Heart left ventricle (tissue), 16 donors: ENCODE data around the gene ZNF503. TPM values are rescaled to one million over a fixed set of nuclear protein-coding genes. Genes with fewer than 3 reads are reported as not detected.

Experiments used
- ATAC-seq, 4 donors: fragments of 200-7000 bp; cut with Tn5 transposase; one replicate each; pipeline ENCODE4 v1.9.1; 2020 to 2022; ENCODE audit warnings: moderate library complexity in 4 of 4, mild to moderate bottlenecking in 3 of 4, moderate number of reproducible peaks in 1 of 4
- DNase-seq, 5 donors: peaks; one replicate each; pipeline ENCODE4 v3.0.0-alpha.2; 2020
- H3K27ac ChIP-seq, 12 donors: fragments of 200-600 bp; sonication (generic) in 4 of 12; one replicate each; pipeline versions ENCODE4 v1.5.0 to v1.8.0; 2016 to 2022; ENCODE audit warnings: mild to moderate bottlenecking in 2 of 12
- H3K27me3 ChIP-seq, 9 donors: fragments of 200-600 bp; sonication (generic) in 2 of 9; one replicate each; pipeline versions ENCODE4 v1.5.1 to v1.8.0; 2016 to 2022; ENCODE audit warnings: mild to moderate bottlenecking in 3 of 9
- H3K36me3 ChIP-seq, 9 donors: fragments of 200-600 bp; sonication (generic) in 2 of 9; one replicate each; pipeline versions ENCODE4 v1.5.0 to v1.8.0; 2018 to 2022; ENCODE audit warnings: mild to moderate bottlenecking in 2 of 9
- H3K4me1 ChIP-seq, 12 donors: fragments of 200-600 bp; sonication (generic) in 4 of 12; one replicate each; pipeline versions ENCODE4 v1.5.0 to v1.8.0; 2016 to 2022; ENCODE audit warnings: mild to moderate bottlenecking in 3 of 12
- H3K4me3 ChIP-seq, 12 donors: fragments of 200-600 bp; sonication (generic) in 4 of 12; one replicate each; pipeline versions ENCODE4 v1.5.0 to v1.8.0; 2017 to 2022; ENCODE audit warnings: mild to moderate bottlenecking in 9 of 12, moderate library complexity in 4 of 12
- H3K9me3 ChIP-seq, 12 donors: fragments of 200-600 bp; sonication (generic) in 4 of 12; one replicate each; pipeline versions ENCODE4 v1.5.0 to v1.8.0; 2016 to 2022; ENCODE audit warnings: mild to moderate bottlenecking in 1 of 12
- POLR2A ChIP-seq, 2 donors: fragments of 450-650 bp; IDR thresholded peaks; one replicate each; pipeline ENCODE4 v1.6.1; 2017; ENCODE audit warnings: antibody characterized with exemption in 2 of 2, mild to moderate bottlenecking in 2 of 2, moderate library complexity in 2 of 2
- WGBS, 4 donors: extraction: QIAGEN DNeasy Blood & Tissue Kit in 2 of 4; methylation state at CpG; one replicate each; pipeline versions ENCODE4 v1.1.5 to v1.1.7; 2013 to 2018; 5-methylcytosine and 5-hydroxymethylcytosine counted together
- intact Hi-C, 10 donors: fragments of 100-400 bp; cut with DNase I; formaldehyde crosslinking; loops; one replicate each; pipeline versions ENCODE4 v1.11.1 to v1.14.2; 2022
- polyA plus RNA-seq, 2 donors: library from polyadenylated mRNA; stranded (reverse); fragments of 200-250 nt; gene quantifications; one replicate each; pipeline ENCODE4 v1.2.3, GENCODE V29; 2013
- total RNA-seq, 9 donors: library from RNA; depleted of rRNA in 2 of 9; stranded (reverse); fragments of >200 nt in 2 of 9; fragmentation: NEBNext Ultra II Directional in 3 of 9; extraction: Animal tissue kit (Norgen Biotek cat#: 25700) in 3 of 9; gene quantifications; one replicate each; pipeline versions ENCODE4 v1.1.0 to v1.2.4, GENCODE V29; 2016 to 2023
- TF ChIP-seq, protein P1 (sequence below), 12 donors: fragments of 200-600 bp; sonication (generic) in 4 of 12; IDR thresholded peaks; one replicate each; pipeline versions ENCODE4 v1.5.0 to v1.8.0; 2018 to 2022; ENCODE audit warnings: antibody characterized with exemption in 12 of 12, mild to moderate bottlenecking in 5 of 12
- donor health status: ischemic (EF 13 %, LVEDD 7.1; RV severe dilation, severe dysfunction).
- donor health status: healthy with polysubstance abuse.
- donor health status: DM: no; HTN: yes; CAD: no.
- donor health status: DM: no; HTN: no; CAD: no.
- donor health status: ischemic (EF 25% LVEDD 6.9; RV normal size, moderate dysfunction).
- donor health status: ischemic (EF 25% LVEDD 5.7; RV mildly dilated, moderate dysfunction).
- donor health status: healthy.
- donor health status: DM: yes; HTN: yes; CAD: no.
- donor health status: ischemic (EF 35%, LVEDD 5.7; RV mildly dilated, moderate dysfunction).
- donor health status: nonischemic (EF 11% LVEDD 7.7; RV severe dilation, severe dysfunction).
- donor health status: DM: yes; HTN: yes; CAD: no.
- donor health status: PGD.
- donor health status: ischemic (EF 29% LVEDD 5.4; RV normal size, mild dysfunction).
- donor health status: nonischemic (EF 23%, LVEDD 6.1; RV moderate dilation, normal function).

The ZNF503 gene
- total and polyA plus RNA-seq, 11 donors: 3.4 to 8.6 (median 7.1) TPM

DNA sequence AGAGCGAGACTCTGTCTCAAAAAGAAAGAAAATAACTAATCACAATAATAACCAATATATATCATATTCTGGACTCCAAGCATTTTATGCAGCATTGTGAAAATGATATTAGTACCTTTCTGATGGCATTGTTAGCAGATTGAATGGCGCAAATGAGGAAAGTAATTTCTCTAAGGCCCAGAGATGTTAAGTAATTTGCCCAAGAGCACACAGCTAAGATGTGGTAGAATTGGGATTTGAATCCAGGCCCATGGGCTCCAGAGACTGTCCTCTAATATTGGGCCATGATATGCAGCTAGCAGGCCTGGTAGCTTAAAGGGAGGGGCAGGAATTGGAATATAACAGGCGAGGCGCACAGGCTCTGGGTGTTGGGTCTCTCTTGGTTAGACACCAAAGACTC is 44.1 kb downstream of the ZNF503 start:
- DNase-seq (no peak), ATAC-seq (no peak)
- TF ChIP-seq, protein P1, sequence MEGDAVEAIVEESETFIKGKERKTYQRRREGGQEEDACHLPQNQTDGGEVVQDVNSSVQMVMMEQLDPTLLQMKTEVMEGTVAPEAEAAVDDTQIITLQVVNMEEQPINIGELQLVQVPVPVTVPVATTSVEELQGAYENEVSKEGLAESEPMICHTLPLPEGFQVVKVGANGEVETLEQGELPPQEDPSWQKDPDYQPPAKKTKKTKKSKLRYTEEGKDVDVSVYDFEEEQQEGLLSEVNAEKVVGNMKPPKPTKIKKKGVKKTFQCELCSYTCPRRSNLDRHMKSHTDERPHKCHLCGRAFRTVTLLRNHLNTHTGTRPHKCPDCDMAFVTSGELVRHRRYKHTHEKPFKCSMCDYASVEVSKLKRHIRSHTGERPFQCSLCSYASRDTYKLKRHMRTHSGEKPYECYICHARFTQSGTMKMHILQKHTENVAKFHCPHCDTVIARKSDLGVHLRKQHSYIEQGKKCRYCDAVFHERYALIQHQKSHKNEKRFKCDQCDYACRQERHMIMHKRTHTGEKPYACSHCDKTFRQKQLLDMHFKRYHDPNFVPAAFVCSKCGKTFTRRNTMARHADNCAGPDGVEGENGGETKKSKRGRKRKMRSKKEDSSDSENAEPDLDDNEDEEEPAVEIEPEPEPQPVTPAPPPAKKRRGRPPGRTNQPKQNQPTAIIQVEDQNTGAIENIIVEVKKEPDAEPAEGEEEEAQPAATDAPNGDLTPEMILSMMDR (IDR thresholded peaks at IDR 0.05): no peak
- no peak for TF ChIP-seq POLR2A (IDR thresholded peaks at IDR 0.05)
- H3K9me3 ChIP-seq: peaks cover 0 to 15% (median 5%) of the 10 kb centered on the region in 12 donors
- H3K27me3 ChIP-seq: no peaks in the 10 kb centered on the region
- intact Hi-C loops: no loop called here
- no peak overlapping the region for H3K4me3 ChIP-seq
- WGBS, 4 donors: 93 to 100% (median 96%) methylated on average over 4 of the region's 4 CpGs
- H3K27ac ChIP-seq: no peak overlapping the region
- H3K4me1 ChIP-seq: peaks cover 0 to 6% (median 0%) of the 10 kb centered on the region in 12 donors
- H3K36me3 ChIP-seq: no peaks in the 10 kb centered on the region

DNA sequence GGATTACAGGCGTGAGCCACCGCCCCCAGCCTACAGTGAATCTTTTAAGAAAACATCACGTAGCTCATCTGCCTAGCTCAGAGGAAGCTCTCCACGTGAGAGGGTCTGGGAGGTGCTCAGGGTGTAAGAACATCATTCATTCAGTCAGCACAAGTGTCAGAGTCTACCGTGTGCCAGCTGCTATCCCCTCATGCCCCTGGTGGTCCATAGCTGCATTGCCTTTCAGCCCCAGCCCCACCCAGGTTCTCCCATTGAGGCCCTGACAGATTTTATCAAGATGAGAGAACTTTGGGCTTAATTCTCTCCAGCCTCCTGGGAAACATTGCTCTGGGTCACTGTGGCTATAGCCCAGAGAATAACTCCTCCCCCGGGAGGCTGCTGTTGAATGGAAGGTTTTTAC is 45.1 kb downstream of the ZNF503 start:
- intact Hi-C loops: no loop called here
- ATAC-seq (no peak), DNase-seq (no peak)
- Histone ChIP-seq H3K4me3 (no peak overlapping the region), H3K27ac (no peak overlapping the region), H3K36me3 (no peaks in the 10 kb centered on the region), H3K9me3 (peaks cover 0 to 15% (median 5%) of the 10 kb centered on the region in 12 donors), H3K27me3 (no peaks in the 10 kb centered on the region), H3K4me1 (peaks cover 0 to 6% (median 0%) of the 10 kb centered on the region in 12 donors)
- no peak for TF ChIP-seq POLR2A (IDR thresholded peaks at IDR 0.05)
- TF ChIP-seq, protein P1 (IDR thresholded peaks at IDR 0.05): no peak
- WGBS, 4 donors: 69 to 77% (median 76%) methylated on average over 5 to 6 of the region's 6 CpGs

DNA sequence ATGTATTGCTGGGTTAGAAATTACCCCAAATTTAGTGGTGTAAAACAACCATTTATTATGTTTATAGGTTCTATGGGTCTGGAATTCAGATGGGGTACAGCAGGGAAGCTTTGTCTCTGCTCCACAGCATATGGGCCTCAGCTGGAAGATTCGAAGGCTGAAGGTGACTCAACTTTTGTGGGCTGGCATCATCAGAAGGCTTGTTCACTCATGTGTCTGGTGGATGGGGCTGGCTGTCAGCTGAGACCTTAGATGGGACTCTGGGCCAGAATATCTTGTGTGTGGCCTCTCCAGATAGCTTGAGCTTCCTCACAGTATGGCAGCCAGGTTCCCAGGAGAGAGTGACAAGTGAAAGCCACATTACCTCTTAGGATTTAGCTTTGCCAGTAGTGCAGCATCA is 45.9 kb downstream of the ZNF503 start:
- WGBS, 4 donors: 77 to 100% (median 92%) methylated on average over 1 of the region's 1 CpG
- Histone ChIP-seq H3K4me1 (peaks cover 0 to 6% (median 0%) of the 10 kb centered on the region in 12 donors), H3K27me3 (no peaks in the 10 kb centered on the region), H3K9me3 (peaks cover 0 to 15% (median 5%) of the 10 kb centered on the region in 12 donors), H3K27ac (no peak overlapping the region), H3K36me3 (no peaks in the 10 kb centered on the region), H3K4me3 (no peak overlapping the region)
- no peak for DNase-seq
- ATAC-seq: no peak
- no peak for TF ChIP-seq POLR2A (IDR thresholded peaks at IDR 0.05)
- TF ChIP-seq, protein P1 (IDR thresholded peaks at IDR 0.05): no peak
- intact Hi-C loops: no loop called here

DNA sequence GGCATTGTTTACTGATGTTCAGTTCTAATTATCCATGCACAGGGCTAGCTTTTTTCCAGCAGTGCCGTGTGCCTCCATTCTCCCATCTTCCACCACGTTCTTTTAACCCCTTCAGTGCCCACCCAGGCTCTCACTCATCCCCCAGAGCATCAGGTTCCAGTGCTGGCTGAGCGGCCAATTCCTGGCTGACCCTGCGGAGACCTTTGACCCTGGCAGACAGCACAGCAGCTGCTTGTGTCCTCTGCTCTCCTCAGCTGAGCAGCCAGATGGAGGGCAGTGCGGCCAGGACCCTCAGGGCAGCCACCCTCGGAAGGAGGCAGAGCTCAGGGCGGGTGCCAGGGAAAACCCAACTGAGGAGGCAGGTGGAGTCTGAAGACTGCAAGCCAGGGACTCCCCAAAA is 48.4 kb downstream of the ZNF503 start:
- no peak for TF ChIP-seq POLR2A (IDR thresholded peaks at IDR 0.05)
- TF ChIP-seq, protein P1 (IDR thresholded peaks at IDR 0.05): no peak
- intact Hi-C loops: no loop called here
- no peaks in the 10 kb centered on the region for H3K27me3 ChIP-seq
- no peaks in the 10 kb centered on the region for H3K36me3 ChIP-seq
- 54 to 62% (median 57%) methylated on average over 5 to 7 of the region's 7 CpGs for WGBS, 4 donors
- H3K9me3 ChIP-seq: peaks cover 0 to 15% (median 5%) of the 10 kb centered on the region in 12 donors
- DNase-seq (no peak), ATAC-seq (no peak)
- H3K4me3 ChIP-seq: no peak overlapping the region
- no peak overlapping the region for H3K27ac ChIP-seq
- H3K4me1 ChIP-seq: no peaks in the 10 kb centered on the region
